ENCODE results near the gene MTHFD1L. TPM values are rescaled to one million over a fixed set of nuclear protein-coding genes. Genes with fewer than 3 reads are reported as not detected.

The MTHFD1L gene
- total RNA-seq, 1 donor from 2014 or later, result 59.1 TPM

DNA sequence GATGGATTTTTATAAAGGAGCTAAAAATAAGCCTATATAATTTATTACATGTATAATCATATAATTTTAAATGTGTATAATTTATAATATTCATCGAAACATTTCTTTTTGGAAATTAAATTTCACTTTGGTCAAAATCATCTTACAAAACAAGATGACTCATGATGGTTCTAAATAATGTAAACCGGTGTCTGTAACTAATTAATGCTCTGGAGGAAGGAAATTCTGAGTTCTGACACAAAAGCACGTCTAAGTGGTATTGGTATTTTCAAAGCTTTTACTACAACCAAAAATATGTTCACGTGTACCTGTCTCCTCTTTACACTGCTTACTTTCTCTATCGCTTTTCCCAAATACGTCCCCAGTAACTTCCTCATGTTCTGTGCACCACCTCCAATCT is 134.1 kb downstream of the MTHFD1L start:
- TF ChIP-seq, protein P1, sequence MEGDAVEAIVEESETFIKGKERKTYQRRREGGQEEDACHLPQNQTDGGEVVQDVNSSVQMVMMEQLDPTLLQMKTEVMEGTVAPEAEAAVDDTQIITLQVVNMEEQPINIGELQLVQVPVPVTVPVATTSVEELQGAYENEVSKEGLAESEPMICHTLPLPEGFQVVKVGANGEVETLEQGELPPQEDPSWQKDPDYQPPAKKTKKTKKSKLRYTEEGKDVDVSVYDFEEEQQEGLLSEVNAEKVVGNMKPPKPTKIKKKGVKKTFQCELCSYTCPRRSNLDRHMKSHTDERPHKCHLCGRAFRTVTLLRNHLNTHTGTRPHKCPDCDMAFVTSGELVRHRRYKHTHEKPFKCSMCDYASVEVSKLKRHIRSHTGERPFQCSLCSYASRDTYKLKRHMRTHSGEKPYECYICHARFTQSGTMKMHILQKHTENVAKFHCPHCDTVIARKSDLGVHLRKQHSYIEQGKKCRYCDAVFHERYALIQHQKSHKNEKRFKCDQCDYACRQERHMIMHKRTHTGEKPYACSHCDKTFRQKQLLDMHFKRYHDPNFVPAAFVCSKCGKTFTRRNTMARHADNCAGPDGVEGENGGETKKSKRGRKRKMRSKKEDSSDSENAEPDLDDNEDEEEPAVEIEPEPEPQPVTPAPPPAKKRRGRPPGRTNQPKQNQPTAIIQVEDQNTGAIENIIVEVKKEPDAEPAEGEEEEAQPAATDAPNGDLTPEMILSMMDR (IDR thresholded peaks at IDR 0.05; ENCODE audit: unreplicated experiment), result no peak
- Mint-ChIP-seq H3K36me3 (peaks cover 14% of the 10 kb centered on the region), H3K4me1 (peaks cover 55% of the 10 kb centered on the region), H3K4me3 (no peak overlapping the region), H3K9me3 (no peaks in the 10 kb centered on the region), H3K27ac (peak overlapping the region; percentile 8), H3K27me3 (ENCODE audit: low read depth) (no peaks in the 10 kb centered on the region)
- no peak for DNase-seq (ENCODE audit: low spot score in 2 of 2, unreplicated experiment in 2 of 2)

DNA sequence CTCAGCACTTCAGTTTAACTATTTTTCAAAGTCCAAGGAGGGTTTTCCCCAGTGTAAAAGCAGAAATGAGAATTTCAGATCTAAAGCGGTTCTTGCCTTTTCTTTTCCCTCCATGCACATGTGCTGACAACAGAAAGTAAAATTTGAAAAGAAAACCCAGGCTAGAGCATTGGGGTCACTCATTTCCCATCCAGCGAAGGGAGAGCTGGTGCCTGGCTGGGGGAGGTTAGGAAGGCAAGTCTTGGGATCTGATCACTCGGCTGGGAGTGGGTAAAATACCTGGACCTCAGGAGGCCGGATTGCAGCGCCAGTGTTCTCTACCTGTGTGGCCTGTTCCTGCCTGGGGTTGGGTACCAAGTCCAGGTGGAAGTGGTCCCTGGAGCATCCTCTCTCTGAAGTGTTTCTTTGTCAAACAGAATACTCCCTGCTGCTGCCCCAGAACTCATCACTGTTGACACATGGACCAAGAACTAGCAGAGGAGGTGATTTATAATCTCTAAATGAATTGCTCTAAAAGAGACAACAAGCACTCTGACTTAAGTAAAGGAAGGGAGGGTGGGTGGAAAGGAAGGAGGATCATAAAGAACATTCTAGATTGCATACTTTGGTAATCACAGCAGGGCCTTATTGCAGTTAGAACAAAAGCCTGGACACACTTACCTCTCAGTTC is 136.0 kb downstream of the MTHFD1L start:
- Mint-ChIP-seq H3K4me3 (no peak overlapping the region), H3K27ac (peak overlapping the region; percentile 69), H3K27me3 (ENCODE audit: low read depth) (no peaks in the 10 kb centered on the region), H3K9me3 (no peaks in the 10 kb centered on the region), H3K36me3 (peaks cover 6% of the 10 kb centered on the region), H3K4me1 (peaks cover 70% of the 10 kb centered on the region)
- DNase-seq (ENCODE audit: low spot score in 2 of 2, unreplicated experiment in 2 of 2), result no peak
- TF ChIP-seq, protein P1 (IDR thresholded peaks at IDR 0.05; ENCODE audit: unreplicated experiment), result no peak

GRCh38 chr6:151002057-151002450 is 136.6 kb downstream of the MTHFD1L start:
- no peak for DNase-seq (ENCODE audit: low spot score in 2 of 2, unreplicated experiment in 2 of 2)
- Mint-ChIP-seq H3K36me3 (peaks cover 4% of the 10 kb centered on the region), H3K27ac (peak overlapping the region; percentile 69), H3K4me3 (no peak overlapping the region), H3K27me3 (ENCODE audit: low read depth) (no peaks in the 10 kb centered on the region), H3K9me3 (no peaks in the 10 kb centered on the region), H3K4me1 (peaks cover 74% of the 10 kb centered on the region)
- TF ChIP-seq, protein P1 (IDR thresholded peaks at IDR 0.05; ENCODE audit: unreplicated experiment), result no peak

GRCh38 chr6:151002491-151002935 is 137.0 kb downstream of the MTHFD1L start:
- TF ChIP-seq, protein P1 (IDR thresholded peaks at IDR 0.05; ENCODE audit: unreplicated experiment), result no peak
- peak overlapping the region; percentile 44 for H3K27ac Mint-ChIP-seq
- peaks cover 76% of the 10 kb centered on the region for H3K4me1 Mint-ChIP-seq
- H3K36me3 Mint-ChIP-seq, result peaks cover 4% of the 10 kb centered on the region
- no peak for DNase-seq (ENCODE audit: low spot score in 2 of 2, unreplicated experiment in 2 of 2)
- H3K27me3 Mint-ChIP-seq (ENCODE audit: low read depth), result no peaks in the 10 kb centered on the region
- no peak overlapping the region for H3K4me3 Mint-ChIP-seq
- H3K9me3 Mint-ChIP-seq, result no peaks in the 10 kb centered on the region

DNA sequence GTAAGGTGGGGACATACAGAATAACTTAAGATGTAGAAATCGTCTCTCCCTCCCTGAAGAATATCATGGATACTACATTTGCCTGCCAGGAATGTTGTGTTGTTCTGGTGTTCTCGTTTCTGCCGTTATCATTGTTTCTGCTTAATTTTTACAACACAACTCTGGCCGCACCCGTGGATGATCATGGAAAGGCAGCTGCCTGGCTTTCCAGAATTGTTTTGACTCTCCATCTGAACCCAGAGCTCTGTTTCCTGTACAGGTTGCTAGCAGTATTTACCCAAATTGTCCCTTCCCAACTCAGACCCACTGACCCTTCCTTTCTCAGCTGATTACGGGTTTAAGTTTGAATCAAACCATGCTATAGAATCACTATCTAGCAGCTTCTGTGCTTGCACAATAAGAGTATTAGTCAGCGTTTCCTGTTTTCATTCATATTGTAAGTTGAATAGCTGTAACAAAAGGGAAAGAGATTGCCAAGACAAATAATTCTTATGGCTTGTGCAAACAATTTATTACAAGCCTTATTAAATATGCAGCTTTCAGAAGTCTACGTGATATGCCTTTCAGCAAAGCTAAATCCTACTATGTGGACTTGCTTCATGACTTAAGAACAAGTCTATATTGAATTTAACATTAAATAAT is 139.0 kb downstream of the MTHFD1L start:
- TF ChIP-seq, protein P1 (IDR thresholded peaks at IDR 0.05; ENCODE audit: unreplicated experiment), result no peak
- Mint-ChIP-seq H3K36me3 (peaks cover 2% of the 10 kb centered on the region), H3K4me3 (no peak overlapping the region), H3K9me3 (no peaks in the 10 kb centered on the region), H3K4me1 (peaks cover 70% of the 10 kb centered on the region), H3K27me3 (ENCODE audit: low read depth) (no peaks in the 10 kb centered on the region), H3K27ac (peak overlapping the region; percentile 94)
- DNase-seq (ENCODE audit: low spot score in 2 of 2, unreplicated experiment in 2 of 2), result no peak

All from mesothelial cell of epicardium (in vitro differentiated cells).